SK-N-MC (cell line): ENCODE results near the gene CES4A.

Experiments
- EZH2 ChIP-seq: fragments of 200-600 bp; sonication (generic); IDR thresholded peaks from one replicate; pipeline ENCODE4 v1.6.1; 2017; ENCODE audit warnings: antibody characterized with exemption
- POLR2AphosphoS5 ChIP-seq: IDR thresholded peaks from 2 replicates; pipeline ENCODE4 v1.6.1; 2012; ENCODE audit warnings: mild to moderate bottlenecking, low read depth, low read length, borderline replicate concordance

DNA sequence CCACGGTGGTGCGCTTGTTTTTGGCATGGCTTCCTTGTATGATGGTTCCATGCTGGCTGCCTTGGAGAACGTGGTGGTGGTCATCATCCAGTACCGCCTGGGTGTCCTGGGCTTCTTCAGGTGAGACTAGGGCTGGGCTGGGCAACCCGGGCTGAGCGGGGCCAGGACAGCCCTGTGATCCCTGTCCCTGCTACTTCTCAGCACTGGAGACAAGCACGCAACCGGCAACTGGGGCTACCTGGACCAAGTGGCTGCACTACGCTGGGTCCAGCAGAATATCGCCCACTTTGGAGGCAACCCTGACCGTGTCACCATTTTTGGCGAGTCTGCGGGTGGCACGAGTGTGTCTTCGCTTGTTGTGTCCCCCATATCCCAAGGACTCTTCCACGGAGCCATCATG, 48.2 kb upstream of the CES4A start:
- TF ChIP-seq EZH2 = no peak
- TF ChIP-seq POLR2AphosphoS5 = no peak
